HG02870 (cell line): ENCODE measurements around the gene NAA60.

ENCODE experiments used
- ATAC-seq: cut with Tn5 transposase; IDR thresholded peaks from one replicate; pipeline ENCODE4 v1.9.1; 2021; ENCODE audit warnings: mild to moderate bottlenecking, moderate library complexity; ENCODE audit not compliant: unreplicated experiment

Gene NAA60

DNA sequence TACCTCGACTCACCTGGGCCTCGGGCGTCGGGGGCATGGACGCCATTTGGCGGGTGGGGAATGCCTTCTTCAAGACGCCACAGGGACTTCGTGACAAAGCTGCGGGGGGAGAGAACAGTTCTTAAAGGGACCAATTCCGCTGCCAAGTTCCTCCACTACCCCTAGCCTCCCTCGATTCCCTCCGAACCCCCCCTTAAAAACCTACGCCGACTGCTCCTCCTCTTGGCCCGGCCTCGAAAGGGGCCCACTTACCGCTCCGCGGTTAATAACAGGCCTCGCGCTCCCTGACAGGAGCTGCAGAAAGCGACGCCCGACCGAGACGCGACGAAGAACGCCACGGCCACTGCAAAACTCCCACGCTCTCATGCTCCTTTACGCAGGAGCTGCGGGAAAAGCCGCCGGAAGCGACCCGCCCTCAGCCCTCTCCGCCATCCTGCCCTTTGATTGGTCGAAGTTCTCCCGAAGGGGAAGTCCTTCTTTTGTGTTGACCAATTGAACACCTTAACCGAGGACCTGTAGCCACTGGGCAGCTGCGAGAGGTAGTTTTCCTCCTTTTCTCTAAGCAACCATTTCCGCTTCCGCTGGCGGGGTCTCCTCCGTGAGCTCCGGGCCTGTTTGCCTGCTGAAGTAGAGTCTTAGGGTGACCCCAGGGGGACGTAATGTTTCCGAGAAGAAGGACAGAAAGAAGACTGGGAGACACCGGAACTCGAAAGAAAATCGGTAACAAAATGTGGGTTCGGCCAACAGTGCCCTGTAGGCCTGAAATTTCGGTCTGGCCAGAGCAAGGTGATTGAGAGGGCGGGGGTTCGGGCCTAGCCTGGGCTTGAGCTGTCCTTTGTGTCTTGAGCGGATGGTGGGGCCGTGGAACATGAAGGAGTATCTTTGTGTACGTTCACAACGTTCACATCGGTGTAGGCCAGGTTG lies at the start of gene NAA60, which contains the start of gene ZNF597:
Gene NAA60 (plus strand): TSS at position 573 of the 924 bp plus-strand sequence. CDS start 32,548 bp downstream, outside the sequence.
Gene ZNF597 (minus strand): TSS at position 397 of the 924 bp plus-strand sequence. CDS start 351 bp downstream, at position 46.
- peak; percentile 94 for ATAC-seq

DNA sequence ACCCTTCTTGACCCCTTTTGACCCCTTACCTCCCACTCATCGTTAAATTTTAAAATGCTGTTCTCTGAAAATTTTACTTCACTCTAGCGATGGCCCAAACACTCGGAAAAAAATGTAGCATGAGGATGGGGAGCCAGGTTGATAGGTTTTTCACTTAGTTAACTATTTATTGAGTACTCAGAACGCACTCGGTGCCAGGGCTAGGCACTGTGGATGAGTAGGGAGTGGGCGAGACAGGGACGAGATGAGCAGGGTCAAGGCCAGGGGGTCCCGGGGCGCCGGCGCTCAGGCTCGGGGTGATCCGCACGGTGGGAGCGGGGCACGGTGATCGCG lies 43.1 kb upstream of the NAA60 start:
- ATAC-seq = no peak

GRCh38 chr16:3400779-3401688 lies 42.4 kb upstream of the NAA60 start, which contains the start of the genes ZNF174 and ZSCAN32:
ZNF174 (plus strand) TSS chr16:3401215; CDS start chr16:3402005, 790 bp downstream.
ZSCAN32 (minus strand) TSS chr16:3401004; CDS start chr16:3397557, 3,447 bp downstream.
- ATAC-seq = peak; percentile 97

GRCh38 chr16:3401719-3402397 lies 41.6 kb upstream of the NAA60 start:
- no peak for ATAC-seq

DNA sequence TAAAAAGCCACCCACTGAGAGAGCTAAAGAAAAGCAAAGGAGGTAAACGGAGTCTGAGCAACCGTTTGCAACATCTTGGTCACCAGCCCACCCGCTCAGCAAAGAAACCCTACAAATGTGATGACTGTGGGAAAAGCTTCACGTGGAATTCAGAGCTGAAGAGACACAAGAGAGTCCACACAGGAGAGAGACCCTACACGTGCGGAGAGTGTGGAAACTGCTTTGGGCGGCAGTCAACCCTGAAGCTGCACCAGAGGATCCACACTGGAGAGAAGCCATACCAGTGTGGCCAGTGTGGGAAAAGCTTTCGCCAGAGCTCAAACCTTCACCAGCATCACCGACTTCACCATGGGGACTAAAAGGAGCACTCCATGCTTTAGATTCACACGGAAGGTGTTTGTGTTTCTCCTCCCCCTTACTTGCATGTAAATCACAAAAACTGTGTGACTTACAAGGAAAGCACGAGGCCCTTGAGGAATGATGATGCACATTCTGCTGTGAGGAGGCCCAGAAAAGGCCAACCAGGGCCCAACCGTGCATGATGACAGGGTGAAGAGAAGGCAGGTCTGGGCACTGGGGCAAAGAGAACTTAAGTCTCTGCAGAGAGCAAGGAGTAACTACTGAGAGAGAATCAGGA lies 34.8 kb upstream of the NAA60 start:
- no peak for ATAC-seq

DNA sequence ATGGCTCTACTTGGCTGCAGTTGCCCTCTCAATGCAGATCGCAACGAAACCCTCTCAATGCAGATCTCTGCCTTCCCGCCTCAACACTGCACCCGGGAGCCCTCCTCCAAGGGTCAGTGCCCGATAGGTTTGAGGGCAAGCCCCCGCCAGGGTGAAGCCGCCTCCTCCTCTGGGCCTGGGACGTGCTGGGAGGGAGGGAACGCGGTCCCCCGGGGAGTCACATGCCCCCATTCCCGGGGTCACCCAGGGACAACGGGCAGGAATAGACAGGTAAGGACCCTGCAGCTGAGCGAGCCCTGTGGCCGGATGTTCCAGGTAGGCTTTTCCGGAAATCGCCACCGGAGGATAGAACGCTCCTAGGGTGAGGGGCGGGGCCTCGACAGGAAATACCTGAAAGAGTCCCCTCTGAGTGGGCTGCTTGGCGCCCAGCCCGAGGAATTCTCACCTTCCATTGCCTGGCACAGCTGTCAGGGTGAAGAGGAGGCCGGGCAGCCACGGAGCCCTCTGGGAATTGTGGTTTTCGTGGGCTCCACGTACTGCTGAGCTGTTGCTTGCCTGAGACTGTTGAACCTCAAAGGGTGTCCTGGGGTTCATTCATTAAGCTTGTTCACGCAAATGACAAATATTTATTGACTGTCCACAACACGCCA lies 29.6 kb upstream of the NAA60 start:
- ATAC-seq = no peak

- ATAC-seq = no peak
Measured at GRCh38 chr16:3431779-3432219, 11.7 kb upstream of the NAA60 start.

- no peak for ATAC-seq
Measured at GRCh38 chr16:3434373-3434772, 9.1 kb upstream of the NAA60 start.

- no peak for ATAC-seq
Measured at GRCh38 chr16:3439637-3440036, 3.8 kb upstream of the NAA60 start.

GRCh38 chr16:3444032-3444388 lies 530 bp downstream of the NAA60 start:
- peak; percentile 21 for ATAC-seq

DNA sequence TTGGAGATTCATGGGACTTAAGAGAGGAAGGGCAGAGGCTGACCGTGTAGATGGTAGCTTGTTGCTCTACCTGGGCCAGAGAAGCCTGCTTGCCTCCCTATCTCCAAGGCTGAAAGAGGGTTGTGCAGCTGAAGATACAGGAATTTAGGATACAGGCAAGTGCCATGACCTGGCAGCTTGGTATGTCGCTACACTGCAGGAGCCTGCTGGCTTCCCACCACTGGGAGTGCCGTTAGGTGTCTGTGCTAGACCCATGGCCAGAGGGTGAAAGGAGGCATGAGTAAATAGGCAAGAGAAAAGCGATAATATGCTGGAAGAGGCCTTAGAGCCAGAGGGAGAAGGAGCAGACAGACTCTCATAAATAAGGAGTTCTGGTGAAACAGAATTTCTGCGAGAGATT lies 10.6 kb downstream of the NAA60 start:
- ATAC-seq = no peak

DNA sequence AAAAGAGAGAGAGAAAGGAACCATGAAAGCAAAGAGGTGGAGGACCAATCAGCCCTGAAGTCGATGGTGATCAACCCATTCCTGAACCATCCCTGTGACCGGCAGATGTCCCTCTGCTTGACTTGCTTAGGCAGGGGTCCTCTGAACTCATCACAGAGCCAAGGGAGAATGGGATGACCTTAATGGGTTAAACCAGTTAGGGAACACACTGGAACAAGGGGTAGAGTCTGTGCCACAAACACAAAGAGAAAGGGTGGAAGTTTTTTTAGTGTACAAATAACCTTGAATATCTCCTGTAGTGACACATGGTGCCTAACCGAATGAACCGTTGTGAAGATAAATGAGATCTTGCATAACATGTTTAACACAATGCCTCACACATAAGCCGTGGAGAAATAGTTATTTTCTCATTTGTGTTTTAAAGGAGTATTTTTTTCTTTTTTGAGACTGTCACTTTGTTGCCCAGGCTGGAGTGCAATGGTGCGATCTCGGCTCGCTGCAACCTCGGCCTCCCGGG lies 11.2 kb downstream of the NAA60 start:
- no peak for ATAC-seq

GRCh38 chr16:3457434-3458252 lies 14.2 kb downstream of the NAA60 start:
- peak; percentile 71 for ATAC-seq

GRCh38 chr16:3458278-3458851 lies 14.9 kb downstream of the NAA60 start:
- ATAC-seq = peak; percentile 7

GRCh38 chr16:3458852-3459361 lies 15.4 kb downstream of the NAA60 start:
- no peak for ATAC-seq

DNA sequence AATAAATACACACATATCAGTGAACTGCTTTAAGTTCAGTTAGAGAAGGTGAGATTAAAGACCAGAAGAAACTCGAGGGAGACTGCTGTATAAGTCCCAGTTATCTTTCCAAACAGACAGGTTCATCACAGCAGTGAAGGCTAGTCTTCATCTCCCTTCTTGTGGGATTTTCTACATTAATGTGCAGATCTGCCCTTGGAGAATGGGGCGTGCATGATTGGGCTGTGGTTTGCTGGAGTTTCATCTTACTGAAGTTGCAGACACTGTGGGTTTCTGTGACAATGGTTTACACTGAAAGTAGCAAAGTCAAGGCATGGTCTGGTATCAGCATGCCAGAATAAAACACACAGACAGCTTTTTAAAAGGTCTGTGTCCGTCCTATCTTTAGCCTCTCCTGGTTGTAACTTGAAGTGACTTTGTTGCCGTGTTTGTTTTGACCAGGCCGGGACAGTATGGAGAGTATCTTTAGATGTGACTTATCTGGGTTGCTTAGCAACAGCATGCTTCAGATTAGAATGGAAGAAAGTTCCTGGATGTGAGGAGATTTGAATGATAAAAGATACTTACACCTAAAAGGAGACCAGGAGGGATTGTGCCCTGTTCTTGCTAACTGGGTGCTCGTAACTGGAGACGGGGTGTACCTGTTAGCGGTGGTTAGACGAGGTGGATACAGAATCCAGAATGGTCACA lies 16.1 kb downstream of the NAA60 start:
- no peak for ATAC-seq

GRCh38 chr16:3460121-3460520 lies 16.6 kb downstream of the NAA60 start:
- no peak for ATAC-seq

DNA sequence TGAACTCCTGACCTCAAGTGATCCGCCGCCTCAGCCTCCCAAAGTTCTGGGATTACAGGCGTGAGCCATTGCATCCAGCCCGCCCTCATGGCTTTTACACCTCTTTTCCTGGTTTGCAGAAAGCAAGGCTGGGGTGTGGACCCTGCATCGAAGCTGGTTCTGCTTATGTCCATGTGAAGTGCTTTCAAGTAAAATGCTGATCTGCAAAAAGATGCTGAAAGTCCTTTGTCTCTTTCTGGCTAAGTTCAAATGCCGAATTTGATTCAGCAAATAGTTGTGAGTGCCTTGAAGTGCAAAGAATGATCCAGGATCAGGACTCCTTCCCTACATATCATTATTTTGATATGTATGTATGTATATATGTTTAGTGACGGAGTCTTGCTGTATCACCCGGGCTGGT lies 17.1 kb downstream of the NAA60 start:
- ATAC-seq = no peak
